HUES6 (cell line): ENCODE data around the gene TENM4.

ENCODE experiments used
- H3K27ac ChIP-seq: 2 replicates; pipeline ENCODE4 v1.7.0; 2013; ENCODE audit warnings: low read depth, mild to moderate bottlenecking, low read length, inconsistent platforms
- H3K27me3 ChIP-seq: 2 replicates; pipeline ENCODE4 v1.6.1; 2013; ENCODE audit warnings: low read length; ENCODE audit not compliant: control insufficient read depth, insufficient read depth
- H3K36me3 ChIP-seq: 2 replicates; pipeline ENCODE4 v1.6.1; 2013; ENCODE audit warnings: low read length; ENCODE audit not compliant: control insufficient read depth, insufficient read depth
- H3K4me1 ChIP-seq: 2 replicates; pipeline ENCODE4 v1.6.1; 2013; ENCODE audit warnings: low read length; ENCODE audit not compliant: control insufficient read depth, insufficient read depth
- H3K4me3 ChIP-seq: 2 replicates; pipeline ENCODE4 v1.5.1; 2013; ENCODE audit warnings: low read depth, low read length
- H3K9ac ChIP-seq: one replicate; pipeline ENCODE4 v1.6.1; 2013; ENCODE audit warnings: mild to moderate bottlenecking, low read length
- H3K9me3 ChIP-seq: 2 replicates; pipeline ENCODE4 v1.6.1; 2013; ENCODE audit warnings: low read depth, low read length; ENCODE audit not compliant: control insufficient read depth, insufficient read depth

The TENM4 gene

DNA sequence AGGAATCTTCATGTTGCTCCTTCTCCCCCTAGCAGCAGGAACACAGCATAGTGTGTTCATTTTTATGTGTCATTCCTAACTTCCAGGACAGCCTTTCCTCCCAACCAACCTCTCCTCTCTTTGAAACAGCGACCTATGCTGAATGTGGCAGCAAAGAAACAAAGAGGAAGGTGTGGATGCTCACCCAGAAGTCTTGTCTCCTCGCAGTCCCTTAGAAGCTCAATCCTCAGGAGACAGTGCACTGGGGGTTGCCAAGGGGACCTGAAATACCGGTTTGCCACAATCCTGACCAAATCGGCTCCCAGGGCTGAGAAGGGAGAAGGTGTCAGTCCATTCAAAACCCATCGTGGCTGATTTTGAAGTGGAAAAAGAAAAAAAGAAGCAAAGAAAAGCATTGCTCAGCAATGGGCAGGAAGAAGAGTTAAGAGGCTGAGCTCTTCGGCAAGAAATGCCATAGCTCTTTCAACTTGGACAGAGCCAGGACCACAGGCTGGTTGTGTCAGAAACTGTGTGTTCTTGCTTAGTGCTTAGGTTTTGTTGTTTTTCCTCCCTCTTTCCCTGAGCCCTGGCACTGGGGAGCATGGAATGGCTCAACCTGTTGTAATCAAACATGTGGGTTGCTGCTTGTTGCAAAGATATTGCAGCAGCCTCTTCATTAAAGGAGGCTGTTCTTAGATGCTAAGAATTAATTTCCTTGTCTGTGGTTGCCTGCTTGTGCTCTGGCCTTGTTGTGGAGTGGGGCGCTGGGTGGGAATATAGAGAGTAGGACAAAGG lies 30.4 kb upstream of the TENM4 start:
- Histone ChIP-seq H3K9ac (no peak overlapping the region), H3K36me3 (no peaks in the 10 kb centered on the region), H3K27me3 (no peaks in the 10 kb centered on the region), H3K27ac (no peak overlapping the region), H3K9me3 (peaks cover 9% of the 10 kb centered on the region; the same call in 1 of the 2 replicates), H3K4me1 (peaks cover 53% of the 10 kb centered on the region), H3K4me3 (no peak overlapping the region)

- H3K9ac ChIP-seq, result no peak overlapping the region
- no peak overlapping the region for H3K4me3 ChIP-seq
- no peaks in the 10 kb centered on the region for H3K36me3 ChIP-seq
- peaks cover 53% of the 10 kb centered on the region for H3K4me1 ChIP-seq
- no peak overlapping the region for H3K27ac ChIP-seq
- 0 out of 2 replicates have a peak, but pooled peaks cover 3% of the 10 kb centered on the region for H3K9me3 ChIP-seq
- H3K27me3 ChIP-seq, result no peaks in the 10 kb centered on the region
Measured at GRCh38 chr11:79470161-79470560, 29.3 kb upstream of the TENM4 start.

DNA sequence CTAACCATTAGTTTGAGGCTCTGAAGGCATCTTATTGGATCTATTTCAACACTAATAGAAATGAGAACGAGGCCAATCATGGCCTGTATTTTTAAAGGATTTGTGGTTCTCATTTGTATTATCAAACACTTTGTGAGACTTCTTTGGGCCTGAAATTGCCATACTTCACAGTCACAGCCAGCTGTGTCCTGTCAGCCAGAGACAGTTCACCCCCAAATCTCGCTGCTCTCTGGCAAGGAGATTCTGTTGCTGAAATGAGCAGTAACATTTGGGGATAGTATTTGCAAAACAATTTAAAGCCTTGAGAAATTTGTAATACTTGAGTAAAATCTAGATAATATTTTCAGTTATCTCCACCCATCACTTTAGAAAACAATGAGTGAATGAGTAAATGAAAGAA lies 26.9 kb upstream of the TENM4 start:
- Histone ChIP-seq H3K27me3 (no peaks in the 10 kb centered on the region), H3K27ac (no peak overlapping the region), H3K9me3 (no peaks in the 10 kb centered on the region), H3K4me1 (peaks cover 36% of the 10 kb centered on the region), H3K4me3 (no peak overlapping the region), H3K36me3 (no peaks in the 10 kb centered on the region), H3K9ac (no peak overlapping the region)

DNA sequence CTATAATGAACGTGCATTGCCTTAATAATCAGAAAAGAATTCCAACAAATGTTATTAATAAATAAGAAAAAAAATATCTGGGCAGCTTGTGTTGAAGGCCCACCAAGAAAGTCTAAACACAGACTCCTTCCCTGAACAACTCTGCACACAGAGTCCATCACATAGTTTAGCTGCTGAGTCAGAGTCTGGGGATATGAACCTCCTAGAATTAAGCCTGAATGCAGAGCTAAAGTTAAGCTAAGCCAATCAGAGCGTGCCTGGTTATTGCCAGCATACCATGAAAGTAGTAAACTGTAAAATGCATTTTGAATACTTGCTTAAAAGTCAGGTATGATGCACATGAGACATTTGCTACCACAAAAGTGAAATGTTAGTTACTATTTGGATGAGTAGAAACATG lies 25.6 kb upstream of the TENM4 start:
- H3K36me3 ChIP-seq, result no peaks in the 10 kb centered on the region
- no peak overlapping the region for H3K4me3 ChIP-seq
- no peaks in the 10 kb centered on the region for H3K9me3 ChIP-seq
- no peaks in the 10 kb centered on the region for H3K27me3 ChIP-seq
- H3K27ac ChIP-seq, result no peak overlapping the region
- H3K4me1 ChIP-seq, result peaks cover 22% of the 10 kb centered on the region
- no peak overlapping the region for H3K9ac ChIP-seq

GRCh38 chr11:79465160-79465559 lies 24.3 kb upstream of the TENM4 start:
- peaks cover 14% of the 10 kb centered on the region; the same call in 1 of the 2 replicates for H3K4me1 ChIP-seq
- H3K36me3 ChIP-seq, result no peaks in the 10 kb centered on the region
- no peaks in the 10 kb centered on the region for H3K9me3 ChIP-seq
- no peak overlapping the region for H3K9ac ChIP-seq
- no peaks in the 10 kb centered on the region for H3K27me3 ChIP-seq
- H3K4me3 ChIP-seq, result no peak overlapping the region
- no peak overlapping the region for H3K27ac ChIP-seq

- no peaks in the 10 kb centered on the region for H3K36me3 ChIP-seq
- no peak overlapping the region for H3K9ac ChIP-seq
- H3K9me3 ChIP-seq, result no peaks in the 10 kb centered on the region
- no peaks in the 10 kb centered on the region for H3K27me3 ChIP-seq
- no peak overlapping the region for H3K27ac ChIP-seq
- H3K4me1 ChIP-seq, result no peaks in the 10 kb centered on the region
- no peak overlapping the region for H3K4me3 ChIP-seq
Measured at GRCh38 chr11:79461666-79462645, 21.1 kb upstream of the TENM4 start.

GRCh38 chr11:79461144-79461543 lies 20.3 kb upstream of the TENM4 start:
- Histone ChIP-seq H3K9ac (no peak overlapping the region), H3K36me3 (no peaks in the 10 kb centered on the region), H3K4me1 (peaks cover 7% of the 10 kb centered on the region; the same call in 1 of the 2 replicates), H3K9me3 (no peaks in the 10 kb centered on the region), H3K27ac (no peak overlapping the region), H3K27me3 (no peaks in the 10 kb centered on the region), H3K4me3 (no peak overlapping the region)

- Histone ChIP-seq H3K9me3 (no peaks in the 10 kb centered on the region), H3K4me1 (peaks cover 8% of the 10 kb centered on the region; the same call in 1 of the 2 replicates), H3K4me3 (no peak overlapping the region), H3K9ac (no peak overlapping the region), H3K27ac (no peak overlapping the region), H3K36me3 (no peaks in the 10 kb centered on the region), H3K27me3 (no peaks in the 10 kb centered on the region)
Measured at GRCh38 chr11:79458709-79459108, 17.9 kb upstream of the TENM4 start.

- Histone ChIP-seq H3K9me3 (no peaks in the 10 kb centered on the region), H3K27me3 (no peaks in the 10 kb centered on the region), H3K27ac (no peak overlapping the region), H3K9ac (no peak overlapping the region), H3K4me3 (no peak overlapping the region), H3K4me1 (peaks cover 8% of the 10 kb centered on the region; the same call in 1 of the 2 replicates), H3K36me3 (no peaks in the 10 kb centered on the region)
Measured at GRCh38 chr11:79456501-79456900, 15.7 kb upstream of the TENM4 start.

DNA sequence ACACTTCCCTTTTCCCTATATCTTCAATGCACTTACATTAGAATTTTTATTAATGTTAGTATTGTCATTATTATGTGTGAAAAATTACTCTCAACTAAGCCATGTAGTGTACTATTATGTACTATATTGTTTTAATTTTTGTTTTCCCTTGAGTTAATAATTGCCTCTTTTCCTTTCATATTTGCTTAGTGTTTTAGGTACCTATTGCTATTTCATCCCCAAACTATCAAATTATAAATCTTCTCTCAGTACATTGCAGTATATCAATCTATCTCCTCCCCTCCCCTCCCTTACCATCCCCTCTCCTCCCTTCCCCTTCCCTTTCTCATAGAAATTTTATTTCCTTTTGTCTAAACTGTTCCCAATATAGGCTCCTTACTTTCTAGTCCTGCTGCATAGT lies 12.8 kb upstream of the TENM4 start:
- H3K27ac ChIP-seq, result no peak overlapping the region
- no peaks in the 10 kb centered on the region for H3K27me3 ChIP-seq
- no peak overlapping the region for H3K4me3 ChIP-seq
- no peaks in the 10 kb centered on the region for H3K36me3 ChIP-seq
- H3K9me3 ChIP-seq, result no peaks in the 10 kb centered on the region
- peaks cover 8% of the 10 kb centered on the region; the same call in 1 of the 2 replicates for H3K4me1 ChIP-seq
- no peak overlapping the region for H3K9ac ChIP-seq

- Histone ChIP-seq H3K9me3 (no peaks in the 10 kb centered on the region), H3K36me3 (no peaks in the 10 kb centered on the region), H3K4me1 (peaks cover 10% of the 10 kb centered on the region; the same call in 1 of the 2 replicates), H3K27ac (no peak overlapping the region), H3K27me3 (no peaks in the 10 kb centered on the region), H3K4me3 (no peak overlapping the region), H3K9ac (no peak overlapping the region)
Measured at GRCh38 chr11:79449040-79449439, 8.2 kb upstream of the TENM4 start.
